GM13977 (cell line): ENCODE measurements around the gene TRAF2.

Experiments
- DNase-seq: peaks from one replicate; pipeline ENCODE4 v3.0.0; 2012; ENCODE audit warnings: low spot score
- CTCF ChIP-seq: IDR thresholded peaks from 2 replicates; pipeline ENCODE4 v1.5.1; 2012; ENCODE audit warnings: mild to moderate bottlenecking, control low read depth; ENCODE audit not compliant: insufficient read depth; ENCODE audit errors: extremely low read depth, missing control alignments
- in situ Hi-C: fragments of 300-500 bp; cut with MboI; formaldehyde crosslinking; loops from one replicate; pipeline ENCODE4 v1.12.0; 2022; ENCODE audit warnings: low sequenced_read_pairs, low pct_unique_long_range_greater_than_20kb, mixed read lengths, inconsistent platforms; ENCODE audit not compliant: unreplicated experiment

Gene TRAF2

GRCh38 chr9:136952876-136953770 is 66.8 kb downstream of the TRAF2 start:
- in situ Hi-C loops: no loop called here
- no peak for TF ChIP-seq CTCF
- no peak for DNase-seq

GRCh38 chr9:136953771-136954269 is 67.5 kb downstream of the TRAF2 start:
- no peak for TF ChIP-seq CTCF
- DNase-seq: no peak

GRCh38 chr9:136954270-136955083 is 68.2 kb downstream of the TRAF2 start:
- DNase-seq: no peak
- TF ChIP-seq CTCF: no peak
- in situ Hi-C loops: no loop called here

More at GRCh38 chr9:136953771-136954269, 67.5 kb downstream of the TRAF2 start:
- in situ Hi-C loops: no loop called here

GRCh38 chr9:136955202-136955942 is 69.1 kb downstream of the TRAF2 start:
- in situ Hi-C loops: no loop called here
- no peak for DNase-seq
- no peak for TF ChIP-seq CTCF

- in situ Hi-C loops: no loop called here
- DNase-seq: no peak
These were observed 69.6 kb downstream of the TRAF2 start for GRCh38 chr9:136955943-136956335.

More at GRCh38 chr9:136955943-136956335, 69.6 kb downstream of the TRAF2 start:
- no peak for TF ChIP-seq CTCF
